GM18870 (cell line): ENCODE results near the gene LRRC46.
A peak's percentile ranks its signal among the peaks of the same experiment; 100 is the strongest.

Source experiments
- ATAC-seq: cut with Tn5 transposase; IDR thresholded peaks from one replicate; pipeline ENCODE4 v1.9.1; 2021; ENCODE audit warnings: moderate library complexity; ENCODE audit not compliant: unreplicated experiment

LRRC46 gene

DNA sequence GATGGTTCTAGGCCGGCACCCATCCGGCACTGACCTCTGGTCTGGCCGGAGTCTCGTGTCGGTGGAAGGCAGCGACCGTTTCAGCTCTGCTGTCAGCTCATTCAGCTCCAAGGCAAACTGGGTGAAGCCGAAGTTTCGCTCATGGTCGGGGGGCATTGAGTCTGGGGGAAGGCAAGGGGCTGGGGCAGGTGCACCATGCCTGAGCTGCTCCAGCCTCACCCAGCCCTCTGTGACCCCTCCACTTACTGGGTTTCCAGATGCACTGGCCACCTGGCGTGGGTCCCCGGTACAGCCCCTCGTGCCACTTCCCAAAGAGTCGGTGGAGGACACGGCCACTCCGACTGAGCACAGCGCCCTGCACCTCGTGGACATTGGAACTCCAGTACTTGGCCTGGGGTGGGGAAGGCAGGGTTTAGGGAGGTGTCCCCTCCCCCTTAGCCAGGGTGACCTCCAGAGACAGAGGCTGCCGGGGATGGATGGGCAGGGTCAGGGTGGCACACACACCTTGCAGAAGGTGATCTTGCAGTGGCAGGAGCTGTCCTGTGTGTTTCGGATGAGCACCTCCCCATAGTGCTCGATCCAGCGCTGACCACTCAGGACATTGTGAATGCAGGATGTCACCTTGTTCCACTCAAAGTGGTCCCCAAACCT, 22.5 kb upstream of the LRRC46 start:
- no peak for ATAC-seq

DNA sequence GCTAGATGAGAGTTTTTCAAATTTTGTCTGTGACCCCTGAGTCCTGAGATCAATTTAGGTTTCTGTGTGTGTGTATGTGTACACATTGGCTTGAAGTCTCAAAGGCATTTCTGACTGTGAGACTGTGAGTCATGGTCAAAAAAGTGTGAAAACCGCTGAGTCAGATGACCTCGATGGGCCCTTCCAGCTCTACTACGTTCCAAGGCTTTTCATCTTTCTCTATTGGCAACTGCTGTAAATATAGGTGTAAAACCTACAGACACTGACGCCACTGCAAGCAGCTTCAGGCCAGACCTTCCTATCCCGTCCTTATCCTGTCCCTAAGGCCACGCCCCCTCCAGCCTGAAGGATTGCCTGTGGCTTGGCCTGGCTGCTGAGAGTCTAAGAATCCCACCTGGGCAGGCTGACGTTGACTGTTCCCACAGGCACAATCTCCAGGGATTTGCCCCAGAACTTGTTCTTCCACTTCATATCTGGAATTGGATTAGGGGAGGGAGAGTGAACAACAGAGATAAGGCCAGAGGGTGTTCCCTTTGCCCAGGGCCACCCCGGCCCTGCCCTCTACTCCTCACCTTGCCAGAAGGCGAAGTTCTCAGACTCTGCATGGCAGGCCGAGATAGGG, 21.2 kb upstream of the LRRC46 start:
- ATAC-seq, result no peak

- no peak for ATAC-seq
Measured at GRCh38 chr17:47810901-47811635, 20.4 kb upstream of the LRRC46 start.

DNA sequence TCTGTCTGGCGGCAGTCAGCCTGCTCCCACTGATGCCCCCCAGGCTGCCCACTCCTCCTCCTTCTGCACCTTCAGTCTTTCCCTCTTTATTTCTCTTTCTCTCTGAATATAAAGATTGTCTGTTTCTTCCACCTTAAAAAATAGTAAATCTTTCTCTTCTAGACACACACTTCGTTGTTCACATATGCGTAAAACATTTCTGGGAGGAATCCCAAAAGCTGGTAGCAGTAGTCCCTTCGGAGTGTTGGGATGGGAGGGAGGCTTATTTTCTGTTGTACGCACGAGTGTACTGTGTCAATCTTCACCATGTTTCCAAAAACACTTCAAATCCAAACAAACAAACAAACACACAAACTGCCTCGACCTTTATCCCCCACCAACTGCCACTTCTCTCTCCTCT, 19.8 kb upstream of the LRRC46 start:
- ATAC-seq, result no peak

- ATAC-seq, result no peak
Measured at GRCh38 chr17:47812146-47812920, 19.1 kb upstream of the LRRC46 start.

- no peak for ATAC-seq
Measured at GRCh38 chr17:47813077-47813476, 18.4 kb upstream of the LRRC46 start.

GRCh38 chr17:47813512-47814031, 17.9 kb upstream of the LRRC46 start:
- ATAC-seq, result no peak

DNA sequence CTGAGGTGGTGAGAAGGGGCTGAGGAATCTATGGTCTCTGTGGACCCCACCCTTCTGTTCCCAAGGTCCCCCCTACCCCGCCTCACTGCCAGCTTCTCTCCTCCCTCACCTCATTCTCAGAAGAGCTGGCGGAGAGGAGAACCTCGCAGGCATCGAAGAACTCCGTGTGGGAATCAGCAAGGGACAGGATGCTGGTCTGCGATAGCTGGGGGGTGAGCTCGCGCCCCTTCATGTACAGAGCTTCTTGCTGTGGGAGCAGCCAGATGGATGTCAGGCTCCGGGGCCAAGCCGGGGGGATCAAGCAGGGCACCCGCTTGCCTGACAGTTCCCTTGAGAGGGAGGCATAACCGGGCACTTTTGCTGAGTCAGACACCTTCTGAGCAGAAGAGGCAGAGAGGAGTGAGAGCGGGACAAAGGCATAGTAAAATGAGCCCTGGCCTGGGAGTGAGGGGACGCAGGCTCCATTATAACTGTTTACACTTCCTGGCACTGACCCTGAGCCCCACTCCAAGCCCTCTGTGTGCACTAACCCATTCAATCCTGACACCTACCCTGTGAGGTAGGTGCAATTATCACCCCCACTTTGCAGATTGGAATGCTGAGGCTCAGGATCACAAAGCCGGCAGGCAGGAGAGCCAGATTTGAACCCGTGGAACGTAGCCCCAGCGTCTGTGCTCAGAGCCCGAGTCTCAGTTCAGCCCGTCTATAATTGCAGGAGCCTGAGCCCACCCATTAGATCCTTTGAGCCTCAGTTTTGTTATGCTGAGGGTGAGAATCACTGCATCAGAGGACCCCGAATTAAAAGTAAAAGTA, 16.2 kb upstream of the LRRC46 start:
- no peak for ATAC-seq

- no peak for ATAC-seq
Measured at GRCh38 chr17:47816111-47816735, 15.2 kb upstream of the LRRC46 start.

DNA sequence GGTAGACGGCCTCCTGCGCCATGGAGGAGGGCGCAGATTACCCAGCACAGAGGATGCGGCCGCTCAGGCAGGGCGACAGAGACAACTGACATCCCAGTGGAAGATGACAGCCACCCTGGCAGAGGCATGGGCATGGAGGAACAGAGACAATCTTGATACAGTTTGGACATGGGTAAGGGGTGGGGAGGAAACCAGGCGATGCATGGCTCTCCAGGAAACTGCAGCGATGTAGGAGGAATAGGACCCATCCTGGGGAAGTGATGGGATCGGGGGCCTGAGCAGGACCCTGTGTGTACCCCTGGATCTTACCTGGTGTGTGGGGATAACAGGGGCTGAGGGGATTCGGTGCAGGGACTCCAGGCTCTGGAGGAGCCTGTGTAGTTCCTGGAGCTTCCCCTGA, 14.5 kb upstream of the LRRC46 start:
- no peak for ATAC-seq

DNA sequence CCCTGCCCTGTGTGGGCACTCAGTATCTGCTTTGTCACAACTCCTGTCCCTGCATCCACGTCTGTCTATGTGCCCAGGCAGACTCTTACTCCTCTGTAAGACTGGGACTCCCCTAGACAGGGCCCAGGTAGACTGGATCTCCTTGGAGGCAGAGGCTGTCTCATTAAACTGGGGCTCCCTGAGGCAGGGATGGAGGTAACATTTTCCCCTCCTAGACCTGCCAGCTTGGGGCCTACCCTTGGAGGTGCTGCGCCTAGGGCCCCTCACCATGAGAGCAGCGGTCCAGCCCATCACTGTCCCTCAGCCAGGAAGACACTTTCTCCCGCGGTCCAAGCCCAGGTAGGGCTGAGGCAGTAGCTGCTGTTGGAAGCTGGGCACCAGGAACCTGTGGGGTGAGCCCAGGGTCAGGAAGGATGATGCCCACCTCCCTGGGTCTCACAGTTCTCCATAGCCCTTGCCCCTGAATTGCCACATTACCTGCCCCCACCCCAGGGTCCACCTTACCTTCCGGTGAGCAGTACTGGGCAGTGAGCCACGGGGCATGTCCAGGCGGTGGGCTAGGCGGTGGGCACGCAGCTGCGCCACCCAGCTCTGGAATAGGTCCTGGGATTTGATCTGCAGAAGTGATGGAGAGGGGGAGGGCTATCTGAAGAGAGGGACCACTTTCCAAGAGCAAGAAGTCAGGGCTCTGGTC, 13.3 kb upstream of the LRRC46 start:
- no peak for ATAC-seq

GRCh38 chr17:47819475-47819874, 12.0 kb upstream of the LRRC46 start:
- no peak for ATAC-seq

- no peak for ATAC-seq
Measured at GRCh38 chr17:47820033-47820789, 11.3 kb upstream of the LRRC46 start.

- no peak for ATAC-seq
Measured at GRCh38 chr17:47821031-47821423, 10.4 kb upstream of the LRRC46 start.

DNA sequence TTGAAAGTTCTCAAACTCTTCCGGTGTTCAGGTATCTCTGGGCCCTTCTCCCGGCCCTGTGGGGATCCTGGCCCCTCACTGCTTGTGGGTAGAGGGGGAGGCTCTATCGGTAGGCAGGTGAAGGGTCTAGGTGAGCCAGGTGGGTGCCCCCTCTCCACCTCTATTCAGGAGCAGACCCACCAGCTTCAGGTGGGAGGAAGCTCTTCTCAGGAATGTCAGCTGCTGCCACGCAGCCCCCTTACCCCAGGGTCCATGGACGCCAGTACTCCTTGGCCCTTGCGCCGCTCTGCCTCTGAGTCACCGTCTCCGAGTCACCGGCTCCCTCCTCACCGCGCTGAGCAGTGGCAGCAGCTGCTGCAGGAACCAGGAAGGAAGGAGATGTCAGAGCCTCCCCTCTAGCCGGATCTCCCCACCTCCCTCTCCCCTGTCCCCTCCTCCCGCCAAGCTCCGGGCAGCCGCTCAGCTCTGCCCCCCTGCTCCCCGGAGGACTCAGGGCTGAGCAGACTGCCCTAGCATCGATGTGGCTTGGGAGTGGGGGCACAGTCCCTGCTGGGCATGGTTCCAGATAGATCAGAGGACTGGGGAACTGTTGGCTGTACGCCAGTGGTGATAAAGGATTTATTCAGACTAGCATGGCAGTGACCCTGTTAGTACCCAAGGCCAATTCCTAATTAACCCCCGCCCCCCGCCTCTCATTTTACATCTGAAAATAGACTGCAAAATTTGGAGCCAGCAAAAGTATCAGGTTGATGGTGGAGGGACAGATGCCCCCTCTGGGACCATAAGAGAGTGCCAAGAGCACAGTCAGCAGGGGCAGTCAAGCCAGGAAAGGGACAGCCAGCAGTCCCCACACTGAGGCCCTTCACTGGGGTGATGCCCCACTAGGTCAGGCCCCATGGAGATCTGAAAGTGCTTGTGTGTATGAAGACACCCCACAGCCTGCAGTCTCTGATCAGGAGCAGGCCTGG, 9.8 kb upstream of the LRRC46 start, which contains the start of gene OSBPL7:
TSS of gene OSBPL7 (minus strand) at position 371 of the 968 bp plus-strand sequence. CDS start 1,516 bp downstream, outside the sequence.
- peak; percentile 57 for ATAC-seq

DNA sequence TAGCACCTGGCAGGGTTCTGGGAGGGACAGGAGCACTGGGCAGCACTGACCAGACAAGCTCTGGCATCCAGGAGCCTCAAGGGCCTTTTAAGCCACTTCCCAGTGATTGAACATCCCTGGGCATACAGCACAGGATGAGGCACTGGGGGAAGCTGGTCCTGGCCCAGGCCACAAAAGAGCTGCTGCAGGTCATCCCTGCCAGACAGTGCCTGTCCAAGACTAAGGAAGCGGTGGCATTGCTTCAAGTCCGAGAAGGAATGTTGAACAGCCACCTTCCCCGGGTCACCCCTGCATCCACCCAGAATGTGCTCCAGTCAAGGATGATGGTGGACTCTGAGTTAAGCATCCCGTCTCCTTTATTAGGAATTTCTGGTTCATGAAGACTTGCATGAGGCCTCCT, 8.7 kb upstream of the LRRC46 start:
- no peak for ATAC-seq

GRCh38 chr17:47823519-47823918, 8.0 kb upstream of the LRRC46 start:
- no peak for ATAC-seq
